SHP77 (cell line): ENCODE data around the gene PNMA1.
A peak's percentile ranks its signal among the peaks of the same experiment; 100 is the strongest.
"Not testable (repeated sequence)": the region's sequence is repeated elsewhere in the genome, so short reads cannot be mapped to it uniquely, and the experiment has no call there.

Experiments used
- DNase-seq, 2 experiments: peaks; one replicate each; lab custom pipeline; 2025; lab: John Stamatoyannopoulos, UW

The PNMA1 gene

GRCh38 chr14:73717711-73718417 lies 3.7 kb upstream of the PNMA1 start:
- DNase-seq: no peak

- DNase-seq: peak in 1 of 2 experiments; percentile 4
Measured at GRCh38 chr14:73717266-73717665, 3.1 kb upstream of the PNMA1 start.

GRCh38 chr14:73715707-73716106 lies 1.5 kb upstream of the PNMA1 start:
- no peak for DNase-seq

GRCh38 chr14:73714656-73715081 lies 485 bp upstream of the PNMA1 start:
- peak; percentile 15 to 38 for DNase-seq

GRCh38 chr14:73713206-73713802 lies 880 bp downstream of the PNMA1 start:
- DNase-seq: no peak

- DNase-seq: peak; percentile 22 to 28
Measured at GRCh38 chr14:73712540-73713180, 1.5 kb downstream of the PNMA1 start.

GRCh38 chr14:73712071-73712506 lies 2.1 kb downstream of the PNMA1 start:
- DNase-seq: no peak

- DNase-seq: no peak
Measured at GRCh38 chr14:73710737-73711136, 3.4 kb downstream of the PNMA1 start.

- DNase-seq: no peak
Measured at GRCh38 chr14:73709904-73710469, 4.2 kb downstream of the PNMA1 start.

GRCh38 chr14:73708076-73708475 lies 6.1 kb downstream of the PNMA1 start:
- DNase-seq: not testable (repeated sequence)

GRCh38 chr14:73700325-73700724 lies 13.9 kb downstream of the PNMA1 start:
- DNase-seq: no peak

GRCh38 chr14:73696466-73697400 lies 17.5 kb downstream of the PNMA1 start:
- DNase-seq: no peak

GRCh38 chr14:73695997-73696396 lies 18.2 kb downstream of the PNMA1 start:
- DNase-seq: no peak

- DNase-seq: no peak
Measured at GRCh38 chr14:73695082-73695481, 19.1 kb downstream of the PNMA1 start.

- DNase-seq: no peak
Measured at GRCh38 chr14:73694083-73694482, 20.1 kb downstream of the PNMA1 start.

- no peak for DNase-seq
Measured at GRCh38 chr14:73686901-73687300, 27.3 kb downstream of the PNMA1 start.

GRCh38 chr14:73685328-73685727 lies 28.9 kb downstream of the PNMA1 start:
- no peak for DNase-seq

GRCh38 chr14:73684627-73685026 lies 29.6 kb downstream of the PNMA1 start:
- no peak for DNase-seq

GRCh38 chr14:73680821-73681220 lies 33.4 kb downstream of the PNMA1 start:
- no peak for DNase-seq

- no peak for DNase-seq
Measured at GRCh38 chr14:73678698-73679097, 35.5 kb downstream of the PNMA1 start.

- DNase-seq: no peak
Measured at GRCh38 chr14:73674986-73675385, 39.2 kb downstream of the PNMA1 start.

GRCh38 chr14:73667854-73668253 lies 46.3 kb downstream of the PNMA1 start:
- no peak for DNase-seq
